Keratinocyte (primary cell): ENCODE results near the gene RNF215. TPM values are rescaled to one million over a fixed set of nuclear protein-coding genes. Genes with fewer than 3 reads are reported as not detected.

Experiments
- DNase-seq: peaks from one replicate; pipeline ENCODE4 v3.0.0-alpha.2; 2011; ENCODE audit warnings: low read depth, missing footprints, low spot score
- FAIRE-seq: peaks from 2 replicates; lab custom pipeline; 2011; peaks lifted over from hg19 to GRCh38; lab: Jason Lieb, UNC
- H2AFZ ChIP-seq: 2 replicates; pipeline ENCODE4 v1.6.0; 2012; ENCODE audit warnings: low read length, control low read depth, inconsistent platforms; ENCODE audit not compliant: control insufficient read depth
- H3K27ac ChIP-seq: 2 replicates; pipeline ENCODE4 v1.5.1; 2011; ENCODE audit warnings: low read length; ENCODE audit not compliant: control insufficient read depth, insufficient read depth
- H3K27me3 ChIP-seq: 3 replicates; pipeline ENCODE4 v1.6.0; 2011; ENCODE audit warnings: low read length; ENCODE audit not compliant: control insufficient read depth, insufficient read depth; ENCODE audit errors: extremely low read depth
- H3K36me3 ChIP-seq, 2 experiments: 2 replicates in 1 of 2; 3 replicates in 1 of 2; pipeline ENCODE4 v1.5.1; 2011; ENCODE audit warnings: low read length in 2 of 2, mild to moderate bottlenecking in 1 of 2; ENCODE audit not compliant: control insufficient read depth in 2 of 2, insufficient read depth in 2 of 2; ENCODE audit errors: extremely low read depth in 1 of 2
- H3K4me1 ChIP-seq: 3 replicates; pipeline ENCODE4 v1.5.1; 2011; ENCODE audit warnings: low read length; ENCODE audit not compliant: control insufficient read depth, insufficient read depth; ENCODE audit errors: extremely low read depth
- H3K4me2 ChIP-seq: 3 replicates; pipeline ENCODE4 v1.6.0; 2011; ENCODE audit warnings: low read depth, low read length; ENCODE audit not compliant: control insufficient read depth, insufficient read depth; ENCODE audit errors: extremely low read depth
- H3K4me3 ChIP-seq, 3 experiments: fragments of 200-600 bp in 1 of 3; sonication (generic) in 1 of 3; 2 replicates in 2 of 3; 3 replicates in 1 of 3; pipeline ENCODE4 v1.5.1; 2011 to 2016; ENCODE audit warnings: low read length in 3 of 3, mild to moderate bottlenecking in 3 of 3, control low read depth in 2 of 3, inconsistent platforms in 1 of 3, low read depth in 1 of 3, mixed read lengths in 1 of 3, mixed run types in 1 of 3, moderate library complexity in 1 of 3; ENCODE audit not compliant: control insufficient read depth in 2 of 3, insufficient read depth in 2 of 3; ENCODE audit errors: extremely low read depth in 1 of 3
- H3K79me2 ChIP-seq: 2 replicates; pipeline ENCODE4 v1.6.0; 2012; ENCODE audit warnings: low read length; ENCODE audit not compliant: control insufficient read depth, insufficient read depth
- H3K9ac ChIP-seq: 3 replicates; pipeline ENCODE4 v1.6.0; 2011; ENCODE audit warnings: low read length; ENCODE audit not compliant: control insufficient read depth, insufficient read depth; ENCODE audit errors: extremely low read depth
- H3K9me1 ChIP-seq: 3 replicates; pipeline ENCODE4 v1.6.0; 2011; ENCODE audit warnings: low read length; ENCODE audit not compliant: control insufficient read depth, insufficient read depth; ENCODE audit errors: extremely low read depth
- H3K9me3 ChIP-seq: 2 replicates; pipeline ENCODE4 v1.5.1; 2012; ENCODE audit warnings: low read depth, low read length; ENCODE audit not compliant: control insufficient read depth
- H4K20me1 ChIP-seq: 3 replicates; pipeline ENCODE4 v1.6.0; 2011; ENCODE audit warnings: low read length; ENCODE audit not compliant: control insufficient read depth, insufficient read depth; ENCODE audit errors: extremely low read depth
- EZH2 ChIP-seq: IDR thresholded peaks from one replicate; pipeline ENCODE4 v1.6.1; 2012; ENCODE audit warnings: inconsistent platforms, mild to moderate bottlenecking, low read length, moderate library complexity
- dilution Hi-C: fragments of 300-500 bp; cut with MboI; formaldehyde crosslinking; loops from one replicate; pipeline ENCODE4 v1.7.0; 2020; ENCODE audit warnings: low sequenced_read_pairs; ENCODE audit not compliant: extremely low pct_ligation_motif_present
- polyA plus RNA-seq, 5 experiments: library from polyadenylated mRNA; depleted of rRNA in 3 of 5; stranded (reverse) in 3 of 5; stranded (forward) in 1 of 5; unstranded in 1 of 5; fragments of >200 nt; gene quantifications; 1 replicate in 1 of 5; 2 replicates in 3 of 5; 3 replicates in 1 of 5; pipeline versions ENCODE4 v1.2.1 to v1.2.3, GENCODE V29; 2011 to 2012; ENCODE audit warnings: missing spikeins in 2 of 5, low read depth in 1 of 5, low replicate concordance in 1 of 5
- TF ChIP-seq, protein P1 (sequence below), 3 experiments: IDR thresholded peaks in 1 of 3; conservative IDR thresholded peaks in 1 of 3; optimal IDR thresholded peaks in 1 of 3; 2 replicates in 2 of 3; 3 replicates in 1 of 3; pipeline versions ENCODE3 to v1.5.1; 2011; ENCODE audit warnings: low read length in 3 of 3, mild to moderate bottlenecking in 3 of 3, moderate library complexity in 2 of 3, control low read depth in 1 of 3, inconsistent platforms in 1 of 3; ENCODE audit not compliant: insufficient read depth in 2 of 3; ENCODE audit errors: extremely low read depth in 1 of 3

Gene RNF215
- polyA plus RNA-seq, 1 donor (not counting 4 experiments of a cell fraction or from before 2014, with no cell fraction given): 8.3 TPM

DNA sequence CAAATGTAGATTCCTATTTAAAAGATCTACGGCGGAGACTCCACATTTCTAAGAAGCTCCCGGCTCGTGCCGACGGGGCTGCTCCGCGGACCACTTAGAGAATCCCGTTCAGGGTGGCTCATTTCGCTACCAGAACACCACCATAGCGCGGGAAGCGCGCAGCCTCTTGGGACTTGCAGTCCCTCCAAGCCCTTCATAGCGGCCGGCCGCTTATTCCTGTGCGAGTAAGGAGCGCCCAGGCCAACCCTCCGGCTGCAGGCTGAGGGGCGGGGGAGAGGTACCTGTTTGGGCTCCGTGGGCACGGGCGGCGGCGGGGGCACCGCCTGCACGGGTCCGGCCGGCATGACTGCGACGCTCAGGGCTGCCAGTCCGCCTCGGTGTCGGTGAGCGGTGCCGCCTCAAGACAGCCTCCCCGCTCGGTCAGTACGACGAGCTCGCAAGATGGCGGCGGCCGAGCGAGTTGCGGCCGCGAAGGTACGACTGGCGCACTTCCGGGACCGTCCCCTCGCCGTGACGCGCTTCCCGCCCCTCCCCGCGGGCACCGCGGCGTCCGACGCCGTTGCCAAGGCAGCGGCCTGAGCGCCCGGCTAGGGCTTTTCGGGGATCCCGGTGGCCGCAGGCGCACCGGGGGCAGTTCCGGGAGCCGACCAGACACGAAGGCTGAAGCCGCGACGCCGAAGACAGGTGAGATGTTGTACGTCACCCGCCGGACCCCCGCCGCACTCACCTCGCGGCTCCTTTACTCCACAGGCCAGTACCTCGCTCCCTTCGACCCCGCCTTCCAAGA, 30.6 kb downstream of the RNF215 start, which contains the start of the genes CCDC157 and SF3A1:
Gene CCDC157, plus strand, starts transcription at position 559 of the 787 bp plus-strand sequence. CDS start 8,994 bp downstream, outside the sequence.
Gene SF3A1, minus strand, starts transcription at position 446 of the 787 bp plus-strand sequence. Its CDS starts 102 bp downstream, at position 344.
- no peak for FAIRE-seq
- no peak for TF ChIP-seq EZH2
- TF ChIP-seq, protein P1, sequence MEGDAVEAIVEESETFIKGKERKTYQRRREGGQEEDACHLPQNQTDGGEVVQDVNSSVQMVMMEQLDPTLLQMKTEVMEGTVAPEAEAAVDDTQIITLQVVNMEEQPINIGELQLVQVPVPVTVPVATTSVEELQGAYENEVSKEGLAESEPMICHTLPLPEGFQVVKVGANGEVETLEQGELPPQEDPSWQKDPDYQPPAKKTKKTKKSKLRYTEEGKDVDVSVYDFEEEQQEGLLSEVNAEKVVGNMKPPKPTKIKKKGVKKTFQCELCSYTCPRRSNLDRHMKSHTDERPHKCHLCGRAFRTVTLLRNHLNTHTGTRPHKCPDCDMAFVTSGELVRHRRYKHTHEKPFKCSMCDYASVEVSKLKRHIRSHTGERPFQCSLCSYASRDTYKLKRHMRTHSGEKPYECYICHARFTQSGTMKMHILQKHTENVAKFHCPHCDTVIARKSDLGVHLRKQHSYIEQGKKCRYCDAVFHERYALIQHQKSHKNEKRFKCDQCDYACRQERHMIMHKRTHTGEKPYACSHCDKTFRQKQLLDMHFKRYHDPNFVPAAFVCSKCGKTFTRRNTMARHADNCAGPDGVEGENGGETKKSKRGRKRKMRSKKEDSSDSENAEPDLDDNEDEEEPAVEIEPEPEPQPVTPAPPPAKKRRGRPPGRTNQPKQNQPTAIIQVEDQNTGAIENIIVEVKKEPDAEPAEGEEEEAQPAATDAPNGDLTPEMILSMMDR (optimal IDR thresholded peaks at IDR 0.05 in 1 of 3, IDR thresholded peaks at IDR 0.05 in 1 of 3, conservative IDR thresholded peaks at IDR 0.05 in 1 of 3; ENCODE audit: extremely low read depth in 1 of 3, insufficient read depth in 2 of 3, low read length in 3 of 3): no peak

DNA sequence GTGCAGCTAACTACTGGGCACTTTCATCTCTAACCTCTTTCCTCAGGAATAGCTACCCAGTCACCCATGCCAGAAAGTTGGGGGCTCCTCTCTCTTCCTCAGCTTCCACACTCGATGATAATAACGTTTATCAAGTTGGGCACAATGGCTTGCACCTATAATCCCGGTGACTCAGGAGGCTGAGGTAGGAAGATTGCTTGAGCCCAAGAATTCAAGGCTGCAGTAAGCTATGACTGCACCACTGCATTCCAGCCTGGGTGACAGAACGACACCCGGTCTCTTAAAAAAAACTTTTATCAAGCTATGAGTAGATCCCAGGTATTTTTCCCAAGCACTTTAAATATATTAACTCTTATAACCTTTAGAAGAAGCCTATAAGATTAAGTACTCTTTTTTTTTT, 32.6 kb downstream of the RNF215 start:
- Histone ChIP-seq H3K4me1 (peaks cover 18% of the 10 kb centered on the region), H2AFZ (no peak overlapping the region), H3K4me3 (no peak overlapping the region), H3K36me3 (peaks cover 8 to 31% of the 10 kb centered on the region in 2 experiments), H3K9me1 (peaks cover 5% of the 10 kb centered on the region), H3K79me2 (peaks cover 59% of the 10 kb centered on the region), H4K20me1 (peaks cover 8% of the 10 kb centered on the region), H3K4me2 (peak overlapping the region; percentile 75), H3K9me3 (no peaks in the 10 kb centered on the region), H3K27ac (peak overlapping the region; percentile 3), H3K27me3 (no peaks in the 10 kb centered on the region), H3K9ac (peak overlapping the region; percentile 93)
- FAIRE-seq: no peak
- no peak for DNase-seq
- dilution Hi-C loops: no loop called here
- TF ChIP-seq EZH2: no peak
- TF ChIP-seq, protein P1 (optimal IDR thresholded peaks at IDR 0.05 in 1 of 3, IDR thresholded peaks at IDR 0.05 in 1 of 3, conservative IDR thresholded peaks at IDR 0.05 in 1 of 3; ENCODE audit: extremely low read depth in 1 of 3, insufficient read depth in 2 of 3, low read length in 3 of 3): no peak

More for the DNA sequence above, 30.6 kb downstream of the RNF215 start, which contains the start of the genes CCDC157 and SF3A1:
- Histone ChIP-seq H3K36me3 (peaks cover 6 to 21% of the 10 kb centered on the region in 2 experiments), H3K4me2 (peak within 1 kb of the TSS; percentile 95), H3K79me2 (peaks cover 46% of the 10 kb centered on the region), H3K9me3 (no peaks in the 10 kb centered on the region), H3K9me1 (peaks cover 5% of the 10 kb centered on the region), H3K27me3 (no peaks in the 10 kb centered on the region), H3K4me1 (peaks cover 18% of the 10 kb centered on the region), H3K27ac (peak within 1 kb of the TSS; percentile 91), H4K20me1 (peaks cover 8% of the 10 kb centered on the region), H2AFZ (peak within 1 kb of the TSS; percentile 97), H3K9ac (peak within 1 kb of the TSS; percentile 93), H3K4me3 (peak within 1 kb of the TSS; percentile 91 to 99 (median 95))
- DNase-seq: peak; percentile 30
- dilution Hi-C loops: no loop called here
